ENCODE measurements around the gene HPD.

The HPD gene

GRCh38 chr12:121810234-121810817 lies 48.3 kb downstream of the HPD start:
- no peak for DNase-seq

GRCh38 chr12:121809712-121810116 lies 48.9 kb downstream of the HPD start:
- no peak for DNase-seq

- DNase-seq, result no peak
Observed at GRCh38 chr12:121808623-121809022, 50.0 kb downstream of the HPD start.

GRCh38 chr12:121807642-121808347 lies 50.9 kb downstream of the HPD start:
- DNase-seq, result no peak

- no peak for DNase-seq
Observed at GRCh38 chr12:121806546-121807423, 51.9 kb downstream of the HPD start.

- DNase-seq, result peak; percentile 67
Observed at GRCh38 chr12:121806009-121806545, 52.6 kb downstream of the HPD start.

GRCh38 chr12:121805171-121806008 lies 53.3 kb downstream of the HPD start:
- no peak for DNase-seq

- peak; percentile 74 for DNase-seq
Observed at GRCh38 chr12:121804417-121805111, 54.1 kb downstream of the HPD start.

- DNase-seq, result peak; percentile 69
Observed at GRCh38 chr12:121803861-121804416, 54.7 kb downstream of the HPD start, which contains the start of gene SETD1B. Gene SETD1B (plus strand): TSS chr12:121804009. CDS start chr12:121804738, 729 bp downstream.

GRCh38 chr12:121802843-121803698 lies 55.6 kb downstream of the HPD start:
- peak; percentile 96 for DNase-seq

GRCh38 chr12:121802485-121802842 lies 56.2 kb downstream of the HPD start:
- no peak for DNase-seq

- DNase-seq, result peak; percentile 82
Observed at GRCh38 chr12:121801595-121802484, 56.8 kb downstream of the HPD start.

GRCh38 chr12:121800694-121801594 lies 57.7 kb downstream of the HPD start:
- peak; percentile 78 for DNase-seq

GRCh38 chr12:121799842-121800693 lies 58.6 kb downstream of the HPD start:
- peak; percentile 76 for DNase-seq

GRCh38 chr12:121799156-121799841 lies 59.4 kb downstream of the HPD start:
- DNase-seq, result peak; percentile 76

- DNase-seq, result no peak
Observed at GRCh38 chr12:121798787-121799155, 59.9 kb downstream of the HPD start.

Measured in CD4-positive, alpha-beta T cell treated with Interleukin-17A for 1 hour (primary cell).